Lower lobe of right lung (tissue), 2 donors: Measurements from ENCODE around the gene NSL1. TPM values are rescaled to one million over a fixed set of nuclear protein-coding genes. Genes with fewer than 3 reads are reported as not detected.
"Not testable (repeated sequence)": the region's sequence is repeated elsewhere in the genome, so short reads cannot be mapped to it uniquely, and the experiment has no call there.

ENCODE experiments used
- ATAC-seq, 2 donors: fragments of 200-7000 bp; cut with Tn5 transposase; one replicate each; pipeline ENCODE4 v1.9.1; 2020 to 2022; ENCODE audit warnings: mild to moderate bottlenecking in 2 of 2, moderate library complexity in 2 of 2
- DNase-seq: peaks from one replicate; pipeline ENCODE4 v3.0.0-alpha.2; 2020
- H3K27ac ChIP-seq: fragments of 200-600 bp; one replicate; pipeline ENCODE4 v1.8.0; 2022
- H3K27me3 ChIP-seq: fragments of 200-600 bp; one replicate; pipeline ENCODE4 v1.8.0; 2022; ENCODE audit warnings: low read depth
- H3K36me3 ChIP-seq: fragments of 200-600 bp; one replicate; pipeline ENCODE4 v1.8.0; 2022; ENCODE audit warnings: mild to moderate bottlenecking
- H3K4me1 ChIP-seq: fragments of 200-600 bp; one replicate; pipeline ENCODE4 v1.8.0; 2022
- H3K4me3 ChIP-seq: fragments of 200-600 bp; one replicate; pipeline ENCODE4 v1.8.0; 2022; ENCODE audit warnings: mild to moderate bottlenecking
- H3K9me3 ChIP-seq: fragments of 200-600 bp; one replicate; pipeline ENCODE4 v1.8.0; 2022
- intact Hi-C: fragments of 100-400 bp; cut with DNase I; formaldehyde crosslinking; loops from one replicate; pipeline ENCODE4 v1.11.0; 2022
- total RNA-seq: library from RNA; stranded (reverse); fragmentation: NEBNext Ultra II Directional; extraction: Animal tissue kit (Norgen Biotek cat#: 25700); gene quantifications from one replicate; pipeline ENCODE4 v1.2.1, GENCODE V29; 2021
- TF ChIP-seq, protein P1 (sequence below): fragments of 200-600 bp; IDR thresholded peaks from one replicate; pipeline ENCODE4 v1.8.0; 2022; ENCODE audit warnings: antibody characterized with exemption, mild to moderate bottlenecking
- donor health status: DM: no; HTN: yes; CAD: no; lungs with severe emphysema.

Gene NSL1
- total RNA-seq, 1 donor from 2014 or later, result 30.8 TPM

DNA sequence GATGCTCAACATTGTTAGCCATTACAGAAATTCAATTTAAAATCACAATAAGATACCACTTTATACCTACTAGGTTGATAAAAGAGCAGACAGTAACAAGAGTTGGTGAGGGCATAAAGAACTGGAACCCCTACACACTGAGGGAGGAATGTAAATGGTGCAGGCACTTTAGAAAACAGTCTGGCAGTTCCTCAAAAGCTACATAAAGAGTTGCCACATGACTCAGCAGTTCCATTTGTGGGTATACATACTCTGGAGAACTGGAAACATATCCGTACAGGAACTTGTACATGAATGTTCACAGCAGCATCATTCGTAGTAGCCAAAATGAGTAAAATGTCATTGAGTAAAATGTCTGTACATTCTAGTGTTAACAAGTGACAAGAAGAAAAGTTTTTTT lies 17.0 kb downstream of the NSL1 start:
- no peak overlapping the region for H3K27ac ChIP-seq
- H3K4me3 ChIP-seq, result no peak overlapping the region
- H3K9me3 ChIP-seq, result peaks cover 12% of the 10 kb centered on the region
- no peaks in the 10 kb centered on the region for H3K27me3 ChIP-seq
- peaks cover 4% of the 10 kb centered on the region for H3K36me3 ChIP-seq
- no peaks in the 10 kb centered on the region for H3K4me1 ChIP-seq
- intact Hi-C loops, result no loop called here
- no peak for DNase-seq
- TF ChIP-seq, protein P1, sequence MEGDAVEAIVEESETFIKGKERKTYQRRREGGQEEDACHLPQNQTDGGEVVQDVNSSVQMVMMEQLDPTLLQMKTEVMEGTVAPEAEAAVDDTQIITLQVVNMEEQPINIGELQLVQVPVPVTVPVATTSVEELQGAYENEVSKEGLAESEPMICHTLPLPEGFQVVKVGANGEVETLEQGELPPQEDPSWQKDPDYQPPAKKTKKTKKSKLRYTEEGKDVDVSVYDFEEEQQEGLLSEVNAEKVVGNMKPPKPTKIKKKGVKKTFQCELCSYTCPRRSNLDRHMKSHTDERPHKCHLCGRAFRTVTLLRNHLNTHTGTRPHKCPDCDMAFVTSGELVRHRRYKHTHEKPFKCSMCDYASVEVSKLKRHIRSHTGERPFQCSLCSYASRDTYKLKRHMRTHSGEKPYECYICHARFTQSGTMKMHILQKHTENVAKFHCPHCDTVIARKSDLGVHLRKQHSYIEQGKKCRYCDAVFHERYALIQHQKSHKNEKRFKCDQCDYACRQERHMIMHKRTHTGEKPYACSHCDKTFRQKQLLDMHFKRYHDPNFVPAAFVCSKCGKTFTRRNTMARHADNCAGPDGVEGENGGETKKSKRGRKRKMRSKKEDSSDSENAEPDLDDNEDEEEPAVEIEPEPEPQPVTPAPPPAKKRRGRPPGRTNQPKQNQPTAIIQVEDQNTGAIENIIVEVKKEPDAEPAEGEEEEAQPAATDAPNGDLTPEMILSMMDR, result no peak
- ATAC-seq, result no peak

DNA sequence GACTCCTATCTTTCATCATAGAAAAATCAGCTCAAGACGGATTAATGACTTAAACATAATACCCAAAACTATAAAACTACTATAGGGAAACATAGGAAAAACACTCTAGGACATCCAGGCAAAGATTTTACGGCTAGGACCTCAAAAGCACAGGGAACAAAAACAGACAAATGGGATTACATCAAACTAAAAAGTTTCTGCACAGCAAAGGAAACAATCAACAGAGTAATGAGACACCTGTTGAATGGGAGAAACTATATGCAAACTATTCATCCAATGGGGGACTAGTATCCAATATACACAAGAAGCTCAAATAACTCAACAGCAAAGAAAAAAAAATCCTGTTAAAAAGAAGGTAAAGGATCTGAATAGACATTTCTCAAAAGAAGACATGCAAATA lies 18.6 kb downstream of the NSL1 start:
- Histone ChIP-seq H3K4me3 (no peak overlapping the region), H3K4me1 (no peaks in the 10 kb centered on the region), H3K27ac (no peak overlapping the region), H3K36me3 (peaks cover 4% of the 10 kb centered on the region), H3K27me3 (no peaks in the 10 kb centered on the region), H3K9me3 (peaks cover 25% of the 10 kb centered on the region)
- ATAC-seq, result no peak
- TF ChIP-seq, protein P1, result no peak
- no peak for DNase-seq
- intact Hi-C loops, result no loop called here

DNA sequence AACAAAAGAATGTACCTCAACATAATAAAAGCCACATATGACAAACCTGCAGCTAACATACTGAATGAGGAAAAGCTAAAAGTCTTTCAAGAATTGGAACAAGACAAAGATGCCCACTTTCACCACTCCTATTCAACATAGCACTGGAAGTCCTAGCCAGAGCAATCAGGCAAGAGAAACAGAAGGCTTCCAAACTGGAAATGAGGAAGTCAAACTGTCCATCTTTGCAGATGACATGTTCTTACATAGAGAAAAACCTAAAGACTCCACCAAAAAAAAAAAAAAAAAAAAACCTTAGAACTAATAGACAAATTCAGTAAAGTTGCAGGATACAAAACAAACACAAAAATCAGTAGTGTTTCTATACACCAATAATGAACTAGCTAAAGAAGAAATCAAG lies 20.2 kb downstream of the NSL1 start:
- DNase-seq (no peak), ATAC-seq (no peak)
- TF ChIP-seq, protein P1, result no peak
- no peak overlapping the region for H3K27ac ChIP-seq
- no peaks in the 10 kb centered on the region for H3K4me1 ChIP-seq
- peaks cover 33% of the 10 kb centered on the region for H3K9me3 ChIP-seq
- intact Hi-C loops, result no loop called here
- H3K36me3 ChIP-seq, result peaks cover 4% of the 10 kb centered on the region
- H3K27me3 ChIP-seq, result no peaks in the 10 kb centered on the region
- no peak overlapping the region for H3K4me3 ChIP-seq

DNA sequence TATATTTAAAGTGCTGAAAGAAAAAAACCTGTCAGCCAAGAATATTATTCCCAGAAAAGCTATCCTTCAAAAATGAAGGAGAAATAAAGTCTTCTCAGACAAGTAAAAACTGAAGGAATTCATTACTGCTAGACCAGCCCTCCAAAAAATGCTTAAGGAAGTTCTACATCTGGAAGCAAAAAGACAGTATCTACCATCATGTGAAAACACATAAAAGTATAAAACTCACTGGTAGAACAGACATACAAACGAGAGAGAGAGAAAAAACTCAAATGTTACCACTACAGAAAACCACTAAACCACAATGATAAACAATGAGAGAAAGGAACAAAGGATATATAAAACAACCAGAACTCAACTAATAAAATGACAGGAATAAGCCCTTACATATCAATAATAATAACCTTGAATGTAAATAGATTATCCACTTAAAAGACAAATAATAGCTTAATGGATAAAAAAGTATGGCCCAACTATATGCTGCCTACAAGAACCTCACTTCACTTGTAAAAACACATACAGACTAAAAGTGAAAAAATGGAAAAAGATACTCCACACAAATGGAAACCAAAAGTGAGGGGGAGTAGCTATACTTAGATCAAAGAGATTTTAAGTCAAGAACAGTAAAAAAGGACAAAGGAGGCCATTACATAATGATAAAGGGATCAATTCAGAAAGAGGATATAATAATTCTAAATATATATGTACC lies 22.0 kb downstream of the NSL1 start:
- no peak for DNase-seq
- TF ChIP-seq, protein P1, result no peak
- Histone ChIP-seq H3K27me3 (no peaks in the 10 kb centered on the region), H3K4me1 (no peaks in the 10 kb centered on the region), H3K4me3 (no peak overlapping the region), H3K27ac (no peak overlapping the region), H3K36me3 (peaks cover 2% of the 10 kb centered on the region), H3K9me3 (peaks cover 33% of the 10 kb centered on the region)
- intact Hi-C loops, result no loop called here
- ATAC-seq, result no peak

DNA sequence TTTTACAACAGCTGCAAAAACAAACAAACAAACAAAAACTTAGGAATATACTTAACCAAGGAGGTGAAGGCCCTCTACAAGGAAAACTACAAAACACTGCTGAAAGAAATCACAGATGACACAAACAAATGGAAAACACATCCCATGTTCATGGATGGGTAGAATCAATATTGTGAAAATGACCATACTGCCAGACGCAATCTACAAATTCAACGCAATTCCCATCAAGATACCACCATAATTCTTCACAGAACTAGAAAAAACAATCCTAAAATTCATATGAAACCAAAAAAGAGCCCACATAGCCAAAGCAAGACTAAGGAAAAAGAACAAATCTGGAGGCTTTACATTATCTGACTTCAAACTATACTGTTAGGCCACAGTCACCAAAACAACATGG lies 24.8 kb downstream of the NSL1 start:
- H3K36me3 ChIP-seq, H3K4me3 ChIP-seq, DNase-seq, intact Hi-C loops, H3K4me1 ChIP-seq, ATAC-seq, H3K27ac ChIP-seq, H3K27me3 ChIP-seq: not testable (repeated sequence)
- peaks cover 33% of the 10 kb centered on the region for H3K9me3 ChIP-seq

DNA sequence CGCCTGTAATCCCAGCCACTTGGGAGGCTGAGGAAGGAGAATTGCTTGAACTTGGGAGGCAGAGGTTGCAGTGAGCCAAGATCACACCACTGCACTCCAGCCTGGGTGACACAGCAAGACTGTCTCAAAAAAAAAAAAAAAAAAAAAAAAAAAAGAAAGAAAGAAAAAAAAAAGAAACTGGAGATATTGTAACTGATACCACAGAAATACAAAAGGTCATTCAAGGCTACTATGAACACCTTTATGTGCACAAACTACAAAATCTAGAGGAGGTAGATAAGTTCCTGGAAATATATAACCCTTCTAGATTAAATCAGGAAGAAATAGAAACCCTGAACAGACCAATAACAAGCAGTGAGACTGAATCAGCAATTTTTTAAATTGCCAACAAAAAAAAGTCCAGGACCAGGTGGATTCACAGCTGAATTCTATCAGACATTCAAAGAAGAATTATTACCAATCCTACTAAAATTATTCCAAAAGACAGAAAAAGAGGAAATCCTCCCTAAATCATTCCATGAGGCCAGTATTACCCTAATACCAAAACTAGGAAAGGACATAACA lies 26.8 kb downstream of the NSL1 start:
- H3K4me3 ChIP-seq, intact Hi-C loops, H3K27me3 ChIP-seq, H3K27ac ChIP-seq, ATAC-seq, DNase-seq, H3K4me1 ChIP-seq, H3K36me3 ChIP-seq: not testable (repeated sequence)
- peaks cover 24% of the 10 kb centered on the region for H3K9me3 ChIP-seq
